ENCODE data around the gene NWD2.

GRCh38 chr4:37471093-37471492 is 226.6 kb downstream of the NWD2 start:
- TF ChIP-seq CTCF (conservative IDR thresholded peaks at IDR 0.05 in 1 of 2, IDR thresholded peaks at IDR 0.05 in 1 of 2; ENCODE audit: extremely low read depth in 1 of 2, insufficient read depth in 1 of 2, low read depth in 1 of 2, low read length in 2 of 2) (no peak), EZH2 (IDR thresholded peaks at IDR 0.05; ENCODE audit: borderline replicate concordance, low read length) (no peak)

All from mammary epithelial cell (primary cell).